HepG2 (cell line): ENCODE data around the gene LGI1. TPM values are rescaled to one million over a fixed set of nuclear protein-coding genes. Genes with fewer than 3 reads are reported as not detected.

Experiments
- ATAC-seq: fragments of 200-7000 bp; cut with Tn5 transposase; 3 replicates; pipeline ENCODE4 v1.9.1; 2020; ENCODE audit warnings: mild to moderate bottlenecking, moderate library complexity
- BruUV-seq: library from RNA; stranded (reverse); fragments of 400-500 nt; replicated peaks from 2 replicates; lab custom pipeline; 2021; lab: Mats Ljungman, UMichigan
- CTCF ChIA-PET: fragments of 300-600 bp; formaldehyde crosslinking; extraction: SDS; loops from one replicate; lab custom pipeline; 2021; ENCODE audit warnings: low total read pairs, inconsistent platforms, low intra/inter-chr PET ratio; lab: Yijun Ruan, JAX
- POLR2A ChIA-PET: fragments of 350-600 bp; sonication (Branson Sonifier 250); formaldehyde crosslinking; loops from one replicate; lab custom pipeline; 2020; ENCODE audit warnings: antibody characterized with exemption, inconsistent platforms; lab: Yijun Ruan, JAX
- DNase-seq: peaks from one replicate; pipeline ENCODE4 v3.0.0-alpha.2; 2015; ENCODE audit warnings: low spot score
- FAIRE-seq: peaks from 3 replicates; lab custom pipeline; 2011; peaks lifted over from hg19 to GRCh38; lab: Jason Lieb, UNC
- H2AFZ ChIP-seq: one replicate; pipeline ENCODE4 v1.6.1; 2011; ENCODE audit warnings: low read length, inconsistent platforms
- H3K27ac ChIP-seq: fragments of 300-600 bp; 3 replicates; pipeline ENCODE4 v1.8.0; 2011; ENCODE audit warnings: mixed run types, mild to moderate bottlenecking, mixed read lengths, low read length, inconsistent platforms; ENCODE audit not compliant: insufficient read depth; ENCODE audit errors: extremely low read length
- H3K27me3 ChIP-seq, 2 experiments: fragments of 200-600 bp in 1 of 2; 2 replicates in 1 of 2; 3 replicates in 1 of 2; pipeline versions ENCODE4 v1.6.0 to v1.8.0; 2011; ENCODE audit warnings: low read length in 2 of 2, mild to moderate bottlenecking in 2 of 2, moderate library complexity in 2 of 2, inconsistent platforms in 1 of 2; ENCODE audit not compliant: insufficient read depth in 2 of 2, control insufficient read depth in 1 of 2
- H3K36me3 ChIP-seq, 2 experiments: fragments of 200-600 bp in 1 of 2; replicated peaks in 1 of 2; 2 replicates in 1 of 2; 3 replicates in 1 of 2; pipeline versions ENCODE4 v1.5.1 to v1.8.0; 2011; ENCODE audit warnings: low read length in 2 of 2, inconsistent platforms in 1 of 2; ENCODE audit not compliant: insufficient read depth in 2 of 2, control insufficient read depth in 1 of 2
- H3K4me1 ChIP-seq: 2 replicates; pipeline ENCODE4 v1.5.1; 2012; ENCODE audit warnings: low read length, inconsistent platforms; ENCODE audit not compliant: insufficient read depth
- H3K4me2 ChIP-seq: 2 replicates; pipeline ENCODE4 v1.6.0; 2011; ENCODE audit warnings: low read depth, low read length, inconsistent platforms
- H3K4me3 ChIP-seq, 3 experiments: fragments of 200-600 bp in 1 of 3; sonication (generic), shearing (Covaris generic) in 1 of 3; replicated peaks in 1 of 3; 2 replicates each; pipeline ENCODE4 v1.5.1; 2011 to 2016; ENCODE audit warnings: low read length in 3 of 3, inconsistent platforms in 2 of 3, low read depth in 2 of 3, mild to moderate bottlenecking in 2 of 3, control low read depth in 1 of 3, mixed read lengths in 1 of 3; ENCODE audit not compliant: insufficient read depth in 1 of 3
- H3K79me2 ChIP-seq: one replicate; pipeline ENCODE4 v1.6.1; 2011; ENCODE audit warnings: low read length, inconsistent platforms; ENCODE audit not compliant: insufficient read depth
- H3K9ac ChIP-seq: 2 replicates; pipeline ENCODE4 v1.6.0; 2011; ENCODE audit warnings: mild to moderate bottlenecking, low read depth, low read length, inconsistent platforms; ENCODE audit not compliant: insufficient read depth
- H3K9me3 ChIP-seq: 2 replicates; pipeline ENCODE4 v1.5.1; 2012; ENCODE audit warnings: mild to moderate bottlenecking, low read length
- H4K20me1 ChIP-seq: 2 replicates; pipeline ENCODE4 v1.6.0; 2011; ENCODE audit warnings: inconsistent platforms, mild to moderate bottlenecking, low read length, moderate library complexity; ENCODE audit not compliant: insufficient read depth
- ADNP ChIP-seq: sonication (generic); formaldehyde crosslinking; IDR thresholded peaks from 2 replicates; pipeline ENCODE4 v1.4.0; 2020; ENCODE audit warnings: missing genetic modification reagents
- ARNTL ChIP-seq: sonication (generic); formaldehyde crosslinking; IDR thresholded peaks from 2 replicates; pipeline ENCODE4 v1.4.0; 2020; ENCODE audit warnings: mild to moderate bottlenecking, missing genetic modification reagents
- CCDC6 ChIP-seq: sonication (generic); formaldehyde crosslinking; IDR thresholded peaks from 2 replicates; pipeline ENCODE4 v1.8.1; 2022; ENCODE audit warnings: mild to moderate bottlenecking, missing genetic modification reagents, moderate library complexity
- GABPA ChIP-seq, 2 experiments: IDR thresholded peaks; 2 replicates each; pipeline ENCODE4 v1.6.1; 2011 to 2016; ENCODE audit warnings: low read depth in 2 of 2, low read length in 1 of 2, missing biosample characterization in 1 of 2, missing genetic modification characterization in 1 of 2
- HOXA5 ChIP-seq: sonication (generic); formaldehyde crosslinking; IDR thresholded peaks from 2 replicates; pipeline ENCODE4 v1.4.0; 2020; ENCODE audit warnings: missing genetic modification reagents
- KDM2A ChIP-seq: sonication (generic); formaldehyde crosslinking; IDR thresholded peaks from 2 replicates; pipeline ENCODE4 v1.4.0; 2020; ENCODE audit warnings: low read depth, missing genetic modification reagents, borderline replicate concordance
- NFIC ChIP-seq: IDR thresholded peaks from 2 replicates; pipeline ENCODE4 v1.6.1; 2012; ENCODE audit warnings: mild to moderate bottlenecking, low read length, inconsistent platforms
- SIN3B ChIP-seq: fragments of 150-350 bp; IDR thresholded peaks from 2 replicates; pipeline ENCODE4 v1.6.1; 2014; ENCODE audit warnings: low read length
- SNRNP70 ChIP-seq: fragments of 200-400 bp; formaldehyde crosslinking; IDR thresholded peaks from 2 replicates; pipeline ENCODE4 v1.6.1; 2017; ENCODE audit warnings: mild to moderate bottlenecking, low read depth, low read length, moderate library complexity
- ZNF232 ChIP-seq: sonication (generic); formaldehyde crosslinking; IDR thresholded peaks from 2 replicates; pipeline ENCODE4 v1.4.0; 2020; ENCODE audit warnings: missing genetic modification reagents, borderline replicate concordance
- ZNF333 ChIP-seq: sonication (generic); formaldehyde crosslinking; IDR thresholded peaks from 2 replicates; pipeline ENCODE4 v1.4.0; 2020; ENCODE audit warnings: mild to moderate bottlenecking, missing genetic modification reagents, borderline replicate concordance
- ZNF619 ChIP-seq: sonication (generic); formaldehyde crosslinking; IDR thresholded peaks from 2 replicates; pipeline ENCODE4 v1.4.0; 2020; ENCODE audit warnings: mild to moderate bottlenecking, missing genetic modification reagents
- in situ Hi-C: cut with HindIII; loops from 2 replicates; pipeline ENCODE4 v1.10.0; 2017; ENCODE audit warnings: low pct_unique_long_range_greater_than_20kb; ENCODE audit not compliant: extremely low pct_ligation_motif_present
- intact Hi-C: fragments of 100-400 bp; cut with micrococcal nuclease; formaldehyde crosslinking; loops from one replicate; pipeline ENCODE4 v1.10.0; 2022; ENCODE audit not compliant: unreplicated experiment
- polyA plus RNA-seq, 8 experiments: library from polyadenylated mRNA; depleted of rRNA in 3 of 8; stranded (reverse) in 7 of 8; unstranded in 1 of 8; fragments of >200 nt; fragmentation: Illumina TruSeq in 4 of 8; extraction: Trizol in 4 of 8; gene quantifications; 2 replicates each; pipeline versions ENCODE4 v1.2.1 to v1.2.3, GENCODE V29; 2011 to 2016; ENCODE audit warnings: low read depth in 4 of 8, missing spikeins in 1 of 8, mixed read lengths in 1 of 8; ENCODE audit not compliant: insufficient read depth in 1 of 8
- total RNA-seq, 5 experiments: library from RNA; depleted of rRNA; stranded (reverse); fragments of >200 nt; fragmentation: Illumina TruSeq; extraction: Trizol; gene quantifications; 2 replicates each; pipeline ENCODE4 v1.2.3, GENCODE V29; 2016; ENCODE audit warnings: low read depth in 1 of 5
- TF ChIP-seq, protein P1 (sequence below): sonication (generic); formaldehyde crosslinking; IDR thresholded peaks from 2 replicates; pipeline ENCODE4 v1.9.0; 2022; ENCODE audit warnings: missing genetic modification reagents, mild to moderate bottlenecking, borderline replicate concordance
- TF ChIP-seq, protein P2 (sequence below): sonication (generic); formaldehyde crosslinking; IDR thresholded peaks from 2 replicates; pipeline ENCODE4 v1.4.0; 2020; ENCODE audit warnings: missing genetic modification reagents
- TF ChIP-seq, protein P3 (sequence below): sonication (generic); formaldehyde crosslinking; IDR thresholded peaks from 2 replicates; pipeline ENCODE4 v1.4.0; 2020; ENCODE audit warnings: missing genetic modification reagents, low read depth, mild to moderate bottlenecking, borderline replicate concordance

LGI1 gene
- total and polyA plus RNA-seq, 2 of the 13 experiments (the other 11 are each of a cell fraction or from before 2014, with no cell fraction given) = not detected

DNA sequence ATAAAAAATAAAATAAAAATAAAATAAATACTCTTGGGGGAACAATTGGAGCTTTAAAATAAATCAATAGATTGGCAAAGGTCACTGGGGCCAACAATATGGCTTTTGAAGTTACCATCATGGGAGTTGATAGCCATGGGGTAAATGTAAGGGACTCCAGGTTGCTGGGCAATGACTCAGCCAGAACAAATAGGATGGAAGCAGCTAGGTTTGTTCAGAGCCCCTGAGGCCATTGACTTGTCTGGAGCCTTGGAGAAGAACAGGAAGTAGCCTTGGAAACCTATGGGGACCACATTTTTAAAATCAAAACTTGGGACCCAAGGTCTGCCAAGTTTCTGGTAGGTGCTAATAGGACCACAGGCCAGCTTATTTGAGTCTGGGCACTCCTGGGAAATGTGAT is 35.2 kb upstream of the LGI1 start:
- Histone ChIP-seq H3K4me2 (no peak overlapping the region), H3K79me2 (no peaks in the 10 kb centered on the region), H3K36me3 (no peaks in the 10 kb centered on the region), H4K20me1 (no peaks in the 10 kb centered on the region), H2AFZ (no peak overlapping the region), H3K9ac (no peak overlapping the region), H3K27ac (no peak overlapping the region), H3K4me3 (no peak overlapping the region), H3K27me3 (no peaks in the 10 kb centered on the region; a peak in 1 of 5 replicates), H3K9me3 (no peaks in the 10 kb centered on the region), H3K4me1 (no peaks in the 10 kb centered on the region)
- in situ Hi-C loops (no loop called here), intact Hi-C loops (no loop called here)
- ChIA-PET CTCF (no interaction called here), POLR2A (no interaction called here)
- BruUV-seq = no TSS peak
- no peak for DNase-seq
- ATAC-seq = no peak
- no peak for FAIRE-seq
- TF ChIP-seq GABPA (IDR thresholded peaks at IDR 0.05; ENCODE audit: low read depth, low read length) = no peak
- TF ChIP-seq GABPA (CRISPR knock-in tag; IDR thresholded peaks at IDR 0.05; ENCODE audit: low read depth) = no peak
- no peak for TF ChIP-seq CCDC6 (CRISPR knock-in tag)
- TF ChIP-seq, protein P1, sequence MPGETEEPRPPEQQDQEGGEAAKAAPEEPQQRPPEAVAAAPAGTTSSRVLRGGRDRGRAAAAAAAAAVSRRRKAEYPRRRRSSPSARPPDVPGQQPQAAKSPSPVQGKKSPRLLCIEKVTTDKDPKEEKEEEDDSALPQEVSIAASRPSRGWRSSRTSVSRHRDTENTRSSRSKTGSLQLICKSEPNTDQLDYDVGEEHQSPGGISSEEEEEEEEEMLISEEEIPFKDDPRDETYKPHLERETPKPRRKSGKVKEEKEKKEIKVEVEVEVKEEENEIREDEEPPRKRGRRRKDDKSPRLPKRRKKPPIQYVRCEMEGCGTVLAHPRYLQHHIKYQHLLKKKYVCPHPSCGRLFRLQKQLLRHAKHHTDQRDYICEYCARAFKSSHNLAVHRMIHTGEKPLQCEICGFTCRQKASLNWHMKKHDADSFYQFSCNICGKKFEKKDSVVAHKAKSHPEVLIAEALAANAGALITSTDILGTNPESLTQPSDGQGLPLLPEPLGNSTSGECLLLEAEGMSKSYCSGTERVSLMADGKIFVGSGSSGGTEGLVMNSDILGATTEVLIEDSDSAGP = no peak
- no peak for TF ChIP-seq ZNF619
- no peak for TF ChIP-seq ARNTL
- TF ChIP-seq ZNF232 = no peak
- TF ChIP-seq, protein P2, sequence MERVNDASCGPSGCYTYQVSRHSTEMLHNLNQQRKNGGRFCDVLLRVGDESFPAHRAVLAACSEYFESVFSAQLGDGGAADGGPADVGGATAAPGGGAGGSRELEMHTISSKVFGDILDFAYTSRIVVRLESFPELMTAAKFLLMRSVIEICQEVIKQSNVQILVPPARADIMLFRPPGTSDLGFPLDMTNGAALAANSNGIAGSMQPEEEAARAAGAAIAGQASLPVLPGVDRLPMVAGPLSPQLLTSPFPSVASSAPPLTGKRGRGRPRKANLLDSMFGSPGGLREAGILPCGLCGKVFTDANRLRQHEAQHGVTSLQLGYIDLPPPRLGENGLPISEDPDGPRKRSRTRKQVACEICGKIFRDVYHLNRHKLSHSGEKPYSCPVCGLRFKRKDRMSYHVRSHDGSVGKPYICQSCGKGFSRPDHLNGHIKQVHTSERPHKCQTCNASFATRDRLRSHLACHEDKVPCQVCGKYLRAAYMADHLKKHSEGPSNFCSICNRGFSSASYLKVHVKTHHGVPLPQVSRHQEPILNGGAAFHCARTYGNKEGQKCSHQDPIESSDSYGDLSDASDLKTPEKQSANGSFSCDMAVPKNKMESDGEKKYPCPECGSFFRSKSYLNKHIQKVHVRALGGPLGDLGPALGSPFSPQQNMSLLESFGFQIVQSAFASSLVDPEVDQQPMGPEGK (CRISPR knock-in tag) = no peak
- TF ChIP-seq SNRNP70 = no peak
- TF ChIP-seq HOXA5 (CRISPR knock-in tag) = no peak
- TF ChIP-seq ZNF333 = no peak
- TF ChIP-seq, protein P3, sequence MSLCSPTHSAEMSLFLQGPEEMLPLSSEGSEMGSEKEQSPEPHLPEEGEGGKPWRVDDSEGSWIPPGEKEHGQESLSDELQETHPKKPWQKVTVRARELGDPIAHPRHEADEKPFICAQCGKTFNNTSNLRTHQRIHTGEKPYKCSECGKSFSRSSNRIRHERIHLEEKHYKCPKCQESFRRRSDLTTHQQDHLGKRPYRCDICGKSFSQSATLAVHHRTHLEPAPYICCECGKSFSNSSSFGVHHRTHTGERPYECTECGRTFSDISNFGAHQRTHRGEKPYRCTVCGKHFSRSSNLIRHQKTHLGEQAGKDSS = no peak
- no peak for TF ChIP-seq ADNP (CRISPR knock-in tag)
- no peak for TF ChIP-seq SIN3B
- TF ChIP-seq NFIC = no peak
- TF ChIP-seq KDM2A (CRISPR knock-in tag) = no peak
